Measurements from ENCODE around the gene SKAP1.

DNA sequence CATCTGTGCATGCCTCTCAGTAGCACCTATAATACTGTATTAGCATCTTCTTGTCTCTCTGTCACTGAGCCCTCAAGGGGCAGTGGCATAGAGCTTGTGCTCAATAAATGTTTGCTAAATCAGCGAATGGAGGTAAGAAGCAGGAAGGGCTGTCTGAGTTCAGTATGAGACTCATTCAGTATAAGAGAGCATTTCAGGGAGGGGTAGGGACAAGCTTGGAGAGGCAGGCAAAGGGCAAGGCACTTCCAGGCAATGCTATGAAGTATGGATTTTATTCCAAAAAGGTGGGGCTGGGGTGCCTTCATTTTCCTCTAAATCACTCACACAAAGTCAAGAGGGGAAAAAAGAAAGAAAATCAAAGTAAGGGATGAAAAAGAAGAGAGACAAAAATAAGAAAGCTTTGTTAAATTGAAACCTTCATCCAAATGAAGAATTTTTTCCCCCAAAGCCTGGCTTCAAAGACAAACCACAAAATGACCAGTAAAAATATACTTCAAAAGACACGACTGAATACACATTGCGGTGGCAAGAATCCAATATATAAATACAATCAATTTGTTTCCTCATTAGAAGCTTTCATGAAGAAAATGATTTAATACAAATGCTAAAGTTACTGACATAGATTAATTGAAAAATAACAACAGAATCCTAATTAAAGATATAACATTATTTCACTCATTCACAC lies 51.2 kb downstream of the SKAP1 start:
- TF ChIP-seq POLR2A (IDR thresholded peaks at IDR 0.05; ENCODE audit: low read length) (no peak), GATA1 (IDR thresholded peaks at IDR 0.05; ENCODE audit: low read depth, low read length) (no peak)

All from erythroblast (primary cell).